ENCODE data around the gene DHRS4L2. TPM values are rescaled to one million over a fixed set of nuclear protein-coding genes. Genes with fewer than 3 reads are reported as not detected.
"Not testable (repeated sequence)": the region's sequence is repeated elsewhere in the genome, so short reads cannot be mapped to it uniquely, and the experiment has no call there.

The DHRS4L2 gene
- total RNA-seq, 1 donor from 2014 or later, result 15.2 TPM

GRCh38 chr14:24011051-24011450, 22.3 kb downstream of the DHRS4L2 start:
- ATAC-seq (no peak), DNase-seq (no peak)
- intact Hi-C loops (cut with micrococcal nuclease), result no loop called here

GRCh38 chr14:24012726-24013273, 24.1 kb downstream of the DHRS4L2 start:
- intact Hi-C loops (cut with micrococcal nuclease); ATAC-seq; DNase-seq: not testable (repeated sequence)

DNA sequence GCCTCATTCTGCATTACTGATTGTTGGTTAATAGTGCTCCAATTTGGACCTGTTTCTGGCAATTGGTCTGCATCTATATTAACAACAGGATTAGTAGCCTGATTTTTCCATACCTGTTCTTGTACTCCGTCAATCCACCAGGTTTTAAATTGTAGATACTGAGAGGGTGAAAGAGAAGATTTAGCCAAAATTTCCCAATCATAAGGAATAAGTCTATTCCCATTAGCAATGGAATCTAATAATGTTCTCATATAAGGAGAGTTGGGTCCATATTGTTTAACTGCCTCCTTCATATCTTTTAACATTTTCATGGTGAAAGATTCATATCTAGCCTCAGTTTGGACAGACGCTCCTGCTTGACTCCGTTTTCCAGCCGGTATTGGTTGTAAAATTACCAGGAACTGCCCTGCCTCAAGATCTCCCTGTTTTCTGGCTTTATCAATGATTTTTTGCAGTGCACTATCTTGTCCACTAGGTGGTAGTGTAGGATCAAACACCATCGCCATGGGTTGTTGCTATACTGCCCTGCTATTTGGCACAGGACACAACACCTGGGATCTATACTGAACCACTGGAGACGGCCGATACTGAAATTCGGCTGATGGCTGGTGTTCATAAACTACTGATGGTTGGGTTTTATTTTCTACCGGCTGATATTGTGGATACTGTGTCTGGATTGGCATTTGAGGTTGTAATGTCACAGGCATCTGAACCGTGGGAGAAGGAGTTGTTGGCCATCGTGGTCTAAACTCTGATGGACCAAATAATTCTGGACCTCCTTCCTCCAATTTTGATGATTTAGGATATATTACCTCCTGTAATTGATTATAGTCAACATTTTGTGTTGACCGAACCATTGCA, 25.2 kb downstream of the DHRS4L2 start:
- DNase-seq (no peak), ATAC-seq (peak; percentile 82)
- intact Hi-C loops (cut with micrococcal nuclease), result no loop called here

- intact Hi-C loops (cut with micrococcal nuclease); DNase-seq; ATAC-seq: not testable (repeated sequence)
Observed at GRCh38 chr14:24015745-24016144, 27.0 kb downstream of the DHRS4L2 start.

DNA sequence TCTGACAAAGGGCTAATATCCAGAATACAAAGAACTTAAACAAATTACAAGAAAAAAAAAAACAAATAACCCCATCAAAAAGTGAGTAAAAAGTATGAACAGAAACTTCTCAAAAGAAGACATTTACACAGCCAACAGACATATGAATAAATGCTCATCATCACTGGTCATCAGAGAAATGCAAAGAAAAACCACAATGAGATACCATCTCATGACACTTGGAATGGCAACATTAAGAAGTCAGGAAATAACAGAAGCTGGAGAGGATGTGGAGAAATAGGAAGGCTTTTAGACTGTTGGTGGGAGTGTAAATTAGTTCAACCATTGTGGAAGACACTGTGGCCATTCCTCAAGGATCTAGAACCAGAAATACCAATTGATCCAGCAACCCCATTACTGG, 30.2 kb downstream of the DHRS4L2 start:
- intact Hi-C loops (cut with micrococcal nuclease); ATAC-seq; DNase-seq: not testable (repeated sequence)

DNA sequence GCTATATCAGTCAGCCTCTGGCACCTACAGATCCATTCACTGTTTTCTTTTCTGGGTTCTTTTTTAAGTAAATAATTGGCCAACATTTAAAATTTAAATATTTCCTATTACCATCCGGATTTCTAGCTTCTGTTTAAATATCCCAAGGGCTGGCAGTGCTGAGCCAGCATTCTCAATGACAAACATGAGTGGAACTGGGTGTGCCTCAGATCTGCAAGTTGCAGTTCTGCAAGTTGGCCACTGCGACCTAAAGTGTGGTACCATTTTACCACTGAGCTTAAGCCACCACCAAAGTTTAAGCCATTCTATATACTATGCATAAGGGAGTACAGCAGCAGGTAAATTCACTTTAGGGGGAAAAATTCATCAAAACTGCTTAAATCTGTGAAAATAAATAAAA, 31.2 kb downstream of the DHRS4L2 start:
- peak; percentile 52 for ATAC-seq
- DNase-seq; intact Hi-C loops (cut with micrococcal nuclease): not testable (repeated sequence)

DNA sequence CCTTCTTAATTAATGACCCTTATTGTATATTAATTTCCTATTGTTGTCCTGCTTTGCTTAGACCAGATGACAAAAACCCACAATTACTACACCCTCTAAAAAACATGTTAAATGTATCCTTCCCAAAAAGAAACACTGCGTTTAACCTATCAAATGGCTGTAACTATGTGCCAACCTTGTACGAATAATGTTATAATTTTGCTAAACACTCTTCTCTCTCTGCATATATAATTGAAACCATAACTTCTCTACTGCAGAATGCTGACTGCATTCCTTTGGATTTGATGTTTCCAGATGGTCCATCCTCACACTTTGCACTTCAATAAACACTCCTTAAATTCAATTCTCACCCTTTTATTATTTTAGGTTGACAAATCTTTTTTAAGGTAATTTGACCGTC, 31.8 kb downstream of the DHRS4L2 start:
- intact Hi-C loops (cut with micrococcal nuclease); DNase-seq; ATAC-seq: not testable (repeated sequence)

- DNase-seq; ATAC-seq; intact Hi-C loops (cut with micrococcal nuclease): not testable (repeated sequence)
Observed at GRCh38 chr14:24024939-24025418, 36.2 kb downstream of the DHRS4L2 start.

- intact Hi-C loops (cut with micrococcal nuclease); DNase-seq; ATAC-seq: not testable (repeated sequence)
Observed at GRCh38 chr14:24029687-24030086, 41.0 kb downstream of the DHRS4L2 start.

DNA sequence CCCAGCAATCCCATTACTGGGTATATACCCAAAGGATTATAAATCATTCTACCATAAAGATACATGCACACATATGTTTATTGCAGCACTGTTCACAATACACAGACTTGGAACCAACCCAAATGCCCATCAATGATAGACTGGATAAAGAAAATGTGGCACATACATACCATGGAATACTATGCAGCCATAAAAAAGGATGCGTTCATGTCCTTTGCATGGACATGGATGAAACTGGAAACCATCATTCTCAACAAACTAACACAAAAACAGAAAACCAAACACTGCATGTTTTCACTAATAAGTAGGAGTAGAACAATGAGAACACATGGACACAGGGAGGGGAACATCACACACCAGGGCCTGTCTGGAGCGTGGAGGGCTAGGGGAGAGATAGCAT, 42.6 kb downstream of the DHRS4L2 start:
- intact Hi-C loops (cut with micrococcal nuclease); ATAC-seq; DNase-seq: not testable (repeated sequence)

DNA sequence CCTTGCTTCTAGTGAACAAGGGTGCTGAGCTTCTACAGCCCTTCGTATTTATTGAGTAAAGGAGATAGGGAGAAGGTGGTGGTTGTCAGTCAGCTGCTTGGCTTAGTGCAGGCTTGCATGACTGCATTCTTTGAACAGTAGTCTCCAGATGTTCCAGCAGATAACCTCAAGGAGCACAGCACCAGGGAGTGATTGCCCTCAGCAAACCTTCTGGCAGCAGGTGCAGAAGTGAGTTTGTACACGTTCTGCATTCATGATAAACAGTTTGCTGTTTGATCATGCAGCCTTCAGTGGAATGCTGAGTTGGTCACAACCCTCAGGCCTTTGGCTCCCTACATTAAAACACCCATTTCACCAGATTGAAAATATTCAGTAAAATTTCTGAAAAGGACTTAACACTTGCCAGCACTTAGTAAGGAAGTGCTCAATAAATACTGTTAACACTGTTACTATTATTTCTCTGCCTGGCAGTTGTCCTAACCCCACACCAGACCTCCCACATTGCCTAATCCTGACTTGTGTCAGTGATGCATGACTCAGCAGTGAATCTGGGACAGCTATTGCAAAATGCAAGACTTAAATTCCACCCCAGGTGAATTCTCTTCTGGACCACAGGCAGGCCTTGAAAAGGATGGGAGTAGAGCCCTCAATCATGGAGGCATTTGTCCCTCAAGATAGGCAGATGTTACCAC, 44.1 kb downstream of the DHRS4L2 start:
- no peak for DNase-seq
- peak; percentile 1 for ATAC-seq
- intact Hi-C loops (cut with micrococcal nuclease), result no loop called here

DNA sequence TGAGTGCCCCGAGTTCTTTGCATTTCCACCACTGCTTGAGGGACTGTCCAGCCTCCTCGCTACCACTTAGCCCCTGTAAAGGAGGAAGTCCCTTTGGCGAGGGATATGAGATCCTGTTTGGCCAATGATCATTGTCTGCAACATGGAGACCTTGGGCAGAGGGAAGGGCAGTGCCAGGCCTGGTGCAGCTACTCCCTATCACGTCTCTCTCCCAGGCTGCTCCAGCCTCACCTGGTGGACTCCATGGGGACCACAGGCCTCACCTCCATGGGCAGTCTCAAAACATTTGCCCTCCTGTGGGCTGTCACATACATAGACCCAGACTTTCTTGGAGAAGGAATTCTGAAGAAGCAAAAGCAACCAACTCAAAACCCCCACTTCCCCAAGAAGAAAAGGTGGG, 47.0 kb downstream of the DHRS4L2 start:
- ATAC-seq, result peak; percentile 19
- DNase-seq; intact Hi-C loops (cut with micrococcal nuclease): not testable (repeated sequence)

- DNase-seq (peak; percentile 92), ATAC-seq (peak; percentile 98)
- intact Hi-C loops (cut with micrococcal nuclease), result no loop called here
Observed at GRCh38 chr14:24036169-24036962, 47.6 kb downstream of the DHRS4L2 start.

GRCh38 chr14:24036963-24037657, 48.4 kb downstream of the DHRS4L2 start:
- ATAC-seq; intact Hi-C loops (cut with micrococcal nuclease); DNase-seq: not testable (repeated sequence)

- no peak for DNase-seq
Observed at GRCh38 chr14:24037658-24038037, 48.9 kb downstream of the DHRS4L2 start.

GRCh38 chr14:24038686-24039085, 50.0 kb downstream of the DHRS4L2 start:
- DNase-seq (no peak), ATAC-seq (no peak)
- intact Hi-C loops (cut with micrococcal nuclease), result no loop called here

More at GRCh38 chr14:24037658-24038037, 48.9 kb downstream of the DHRS4L2 start:
- no peak for ATAC-seq
- intact Hi-C loops (cut with micrococcal nuclease), result no loop called here

- DNase-seq (no peak), ATAC-seq (no peak)
- intact Hi-C loops (cut with micrococcal nuclease), result no loop called here
Observed at GRCh38 chr14:24040692-24041091, 52.0 kb downstream of the DHRS4L2 start.

GRCh38 chr14:24042746-24043145, 54.0 kb downstream of the DHRS4L2 start:
- intact Hi-C loops (cut with micrococcal nuclease), result no loop called here
- DNase-seq (no peak), ATAC-seq (no peak)

Data from left ventricle myocardium superior (tissue), 1 donor.